Activated B cell treated with CpG ODN at 0.5 μM for 24 hours (primary cell): ENCODE results near the gene HS3ST6. TPM values are rescaled to one million over a fixed set of nuclear protein-coding genes. Genes with fewer than 3 reads are reported as not detected.
A peak's percentile ranks its signal among the peaks of the same experiment; 100 is the strongest.

Source experiments
- ATAC-seq: fragments of 200-7000 bp; cut with Tn5 transposase; one replicate; pipeline ENCODE4 v1.10.0; 2021; ENCODE audit warnings: low read depth, mild to moderate bottlenecking, moderate library complexity
- CTCF ChIA-PET: fragments of 350-600 bp; sonication (Branson Sonifier 250); formaldehyde crosslinking; loops from one replicate; lab custom pipeline; 2021; ENCODE audit warnings: antibody characterized with exemption; lab: Charles Lee
- POLR2A ChIA-PET: fragments of 350-600 bp; sonication (Branson Sonifier 250); formaldehyde crosslinking; loops from one replicate; lab custom pipeline; 2021; ENCODE audit warnings: antibody characterized with exemption; lab: Charles Lee
- DNase-seq: peaks from one replicate; pipeline ENCODE4 v3.0.0; 2022
- H3K27ac Mint-ChIP-seq: one replicate; pipeline ENCODE4 v1.8.0; 2020; ENCODE audit warnings: mixed read lengths
- H3K27me3 Mint-ChIP-seq: one replicate; pipeline ENCODE4 v1.8.0; 2021; ENCODE audit warnings: mixed read lengths
- H3K36me3 Mint-ChIP-seq: one replicate; pipeline ENCODE4 v1.8.0; 2021; ENCODE audit warnings: low read depth, mixed read lengths
- H3K4me1 Mint-ChIP-seq: one replicate; pipeline ENCODE4 v1.8.0; 2021; ENCODE audit warnings: mixed read lengths
- H3K4me3 Mint-ChIP-seq: one replicate; pipeline ENCODE4 v1.8.0; 2020; ENCODE audit warnings: mild to moderate bottlenecking, mixed read lengths
- H3K9me3 Mint-ChIP-seq: one replicate; pipeline ENCODE4 v1.8.0; 2020; ENCODE audit warnings: mixed read lengths
- intact Hi-C: fragments of 100-400 bp; cut with micrococcal nuclease; formaldehyde crosslinking; loops from one replicate; pipeline ENCODE4 v1.15.1; 2024
- total RNA-seq: library from RNA; stranded (reverse); gene quantifications from 2 replicates; pipeline ENCODE4 v1.2.3, GENCODE V29; 2022
- TF ChIP-seq, protein P1 (sequence below): fragments of 200-600 bp; IDR thresholded peaks from one replicate; pipeline ENCODE4 v1.8.0; 2022; ENCODE audit warnings: antibody characterized with exemption, mild to moderate bottlenecking

Gene HS3ST6
- total RNA-seq, 1 donor from 2014 or later: not detected

DNA sequence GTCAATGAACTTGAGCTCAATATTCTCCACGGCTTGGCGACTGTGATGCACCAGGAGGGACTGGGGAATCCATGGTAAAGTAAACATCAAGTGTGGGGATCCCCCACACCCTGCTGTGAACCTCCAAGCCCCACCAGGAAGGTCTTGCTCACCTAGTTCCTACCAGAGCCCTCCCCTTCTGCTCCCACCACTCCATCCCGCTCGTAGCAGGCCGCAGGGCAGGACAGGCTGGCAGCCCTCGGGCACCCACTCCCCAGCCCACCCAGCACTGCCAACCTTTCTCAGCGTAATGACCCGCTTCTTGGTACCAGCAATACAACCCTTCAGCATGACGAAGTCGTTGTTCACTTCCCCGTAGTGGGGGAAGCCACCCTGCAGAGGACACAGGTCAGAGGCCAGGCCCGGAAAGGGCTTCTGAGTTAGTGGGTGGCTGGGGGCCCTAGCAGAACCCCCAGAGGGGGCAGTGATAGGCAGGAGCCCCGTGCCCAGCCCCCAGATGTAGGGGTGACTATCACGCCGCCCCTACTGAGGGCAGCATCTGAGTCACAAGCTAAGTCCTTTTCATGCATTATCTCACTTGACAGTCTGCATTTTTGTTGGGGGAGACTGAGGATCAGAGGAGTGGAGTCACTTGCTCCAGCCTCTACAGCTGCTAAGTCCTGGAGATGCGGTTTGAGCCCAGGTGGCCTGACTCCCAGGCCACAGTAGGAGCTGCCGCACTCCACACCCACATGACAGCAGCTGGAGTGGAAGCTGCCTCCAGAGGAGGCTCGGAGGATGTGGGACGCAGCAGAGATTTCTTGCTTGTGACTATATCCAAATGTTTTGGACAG lies 27.6 kb upstream of the HS3ST6 start:
- Mint-ChIP-seq H3K36me3 (no peaks in the 10 kb centered on the region), H3K4me3 (no peak overlapping the region), H3K27ac (no peak overlapping the region), H3K27me3 (no peaks in the 10 kb centered on the region), H3K4me1 (peaks cover 26% of the 10 kb centered on the region), H3K9me3 (no peaks in the 10 kb centered on the region)
- intact Hi-C loops: no loop called here
- ChIA-PET POLR2A (interaction anchor here (1.1 kb wide), 1 partner anchor 19 kb away, joined by 5 read pairs; the partner anchor contains the start of gene RPS2), CTCF (no interaction called here)
- TF ChIP-seq, protein P1, sequence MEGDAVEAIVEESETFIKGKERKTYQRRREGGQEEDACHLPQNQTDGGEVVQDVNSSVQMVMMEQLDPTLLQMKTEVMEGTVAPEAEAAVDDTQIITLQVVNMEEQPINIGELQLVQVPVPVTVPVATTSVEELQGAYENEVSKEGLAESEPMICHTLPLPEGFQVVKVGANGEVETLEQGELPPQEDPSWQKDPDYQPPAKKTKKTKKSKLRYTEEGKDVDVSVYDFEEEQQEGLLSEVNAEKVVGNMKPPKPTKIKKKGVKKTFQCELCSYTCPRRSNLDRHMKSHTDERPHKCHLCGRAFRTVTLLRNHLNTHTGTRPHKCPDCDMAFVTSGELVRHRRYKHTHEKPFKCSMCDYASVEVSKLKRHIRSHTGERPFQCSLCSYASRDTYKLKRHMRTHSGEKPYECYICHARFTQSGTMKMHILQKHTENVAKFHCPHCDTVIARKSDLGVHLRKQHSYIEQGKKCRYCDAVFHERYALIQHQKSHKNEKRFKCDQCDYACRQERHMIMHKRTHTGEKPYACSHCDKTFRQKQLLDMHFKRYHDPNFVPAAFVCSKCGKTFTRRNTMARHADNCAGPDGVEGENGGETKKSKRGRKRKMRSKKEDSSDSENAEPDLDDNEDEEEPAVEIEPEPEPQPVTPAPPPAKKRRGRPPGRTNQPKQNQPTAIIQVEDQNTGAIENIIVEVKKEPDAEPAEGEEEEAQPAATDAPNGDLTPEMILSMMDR: no peak
- ATAC-seq (no peak), DNase-seq (no peak)

DNA sequence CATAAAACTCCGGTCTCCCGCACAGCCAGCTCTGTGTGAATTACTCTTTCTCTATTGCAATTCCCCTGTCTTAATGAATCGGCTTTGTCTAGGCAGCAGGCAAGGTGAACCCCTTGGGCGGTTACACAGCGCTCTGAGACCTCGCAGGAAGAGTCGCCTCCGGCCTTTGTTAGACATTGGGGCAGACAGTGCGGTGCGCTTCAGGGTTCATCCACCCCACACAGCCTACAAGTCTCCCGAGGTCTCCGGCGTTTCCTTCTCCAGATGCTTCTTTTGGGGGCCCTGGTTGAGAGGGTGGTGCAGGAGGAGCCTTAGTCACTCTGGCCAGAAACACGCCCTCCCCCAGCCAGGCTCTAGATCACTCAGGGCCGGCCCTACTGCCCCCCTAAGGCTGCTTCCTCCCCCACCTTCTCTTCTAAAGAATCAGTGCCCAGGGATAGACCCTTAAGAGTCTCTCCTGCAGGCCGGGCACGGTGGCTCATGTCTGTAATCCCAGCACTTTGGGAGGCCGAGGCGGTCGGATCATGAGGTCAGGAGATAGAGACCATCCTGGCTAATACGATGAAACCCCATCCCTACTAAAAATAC lies 26.5 kb upstream of the HS3ST6 start:
- H3K4me1 Mint-ChIP-seq: peaks cover 30% of the 10 kb centered on the region
- POLR2A ChIA-PET: interaction anchor here (2.1 kb wide), 1 partner anchor 20 kb away, joined by 44 read pairs; the partner anchor contains the start of gene RPS2
- H3K27ac Mint-ChIP-seq: no peak overlapping the region
- ATAC-seq (no peak), DNase-seq (no peak)
- H3K36me3 Mint-ChIP-seq: peaks cover 2% of the 10 kb centered on the region
- no peaks in the 10 kb centered on the region for H3K9me3 Mint-ChIP-seq
- TF ChIP-seq, protein P1: no peak
- CTCF ChIA-PET: no interaction called here
- intact Hi-C loops: no loop called here
- H3K4me3 Mint-ChIP-seq: peak overlapping the region; percentile 87
- no peaks in the 10 kb centered on the region for H3K27me3 Mint-ChIP-seq

DNA sequence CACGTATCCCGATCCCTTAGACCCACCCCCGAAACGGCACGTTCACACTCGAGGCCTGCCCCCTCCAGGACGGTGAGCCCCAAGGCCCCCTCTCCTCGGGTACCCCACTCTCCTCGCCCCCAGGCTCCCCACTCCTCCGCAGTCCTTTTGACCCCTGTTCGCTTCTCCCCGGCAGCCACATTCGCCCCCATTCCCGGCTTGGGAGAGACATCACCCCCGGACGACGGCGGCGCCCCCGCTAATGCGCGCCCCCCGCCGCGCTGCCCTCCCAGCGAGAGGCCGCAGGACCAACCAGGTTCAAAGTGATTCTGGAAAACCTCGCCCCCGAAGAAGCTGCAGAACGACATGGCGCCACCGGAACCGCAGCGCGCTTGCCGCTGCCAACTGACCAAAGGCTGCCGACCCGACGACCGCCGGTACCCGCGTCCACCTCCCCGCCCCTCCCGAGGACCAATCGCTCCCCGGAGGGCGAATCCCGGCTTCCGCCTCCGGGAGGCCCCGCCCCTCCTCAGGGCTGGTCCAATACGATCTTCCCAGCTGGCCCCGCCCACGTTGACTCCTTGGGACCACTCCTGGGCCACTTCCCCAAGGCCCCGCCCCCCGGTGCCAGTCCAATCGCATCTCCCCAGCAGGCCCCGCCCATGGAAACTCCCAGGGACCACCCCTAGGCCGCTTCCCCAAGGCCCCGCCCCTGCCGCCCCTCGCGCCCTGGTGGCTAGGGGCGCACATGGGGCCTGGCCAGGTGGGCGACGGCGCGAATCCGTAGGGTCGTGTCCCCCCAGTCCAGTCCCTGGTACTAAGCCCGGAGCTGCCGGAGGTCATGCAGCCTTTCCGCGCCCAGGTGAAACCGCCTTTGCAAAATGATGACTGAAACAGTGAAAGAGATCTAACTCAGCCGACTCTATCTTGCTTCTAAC lies 24.9 kb upstream of the HS3ST6 start, which contains the start of gene MSRB1:
Gene MSRB1, minus strand, starts transcription at position 390 of the 917 bp plus-strand sequence. Its CDS starts 43 bp downstream, at position 347.
- intact Hi-C loops: loop anchor here (1.0 to 2.0 kb wide), 5 partner anchors 14 to 161 kb away; partner anchors contain the start of genes NDUFB10, NUBP2, RPS2 and SPSB3
- ChIA-PET POLR2A (interaction anchor here (0.5 to 2.6 kb wide), 14 partner anchors 14 to 1489 kb away, joined by 3 to 44 read pairs (median 4); partner anchors contain the start of genes EME2, FAHD1, NDUFB10 and NME3), CTCF (interaction anchor here (1.0 to 1.1 kb wide), 2 partner anchors 15 to 84 kb away, joined by 3 to 4 read pairs; partner anchors contain the start of gene NHERF2)
- Mint-ChIP-seq H3K4me1 (peaks cover 30% of the 10 kb centered on the region), H3K27me3 (no peaks in the 10 kb centered on the region), H3K4me3 (peak within 1 kb of the TSS; percentile 87), H3K27ac (peak within 1 kb of the TSS; percentile 74), H3K36me3 (peaks cover 14% of the 10 kb centered on the region), H3K9me3 (no peaks in the 10 kb centered on the region)
- peak; percentile 98 for ATAC-seq
- DNase-seq: peak; percentile 99
- TF ChIP-seq, protein P1: no peak

GRCh38 chr16:1942047-1942809 lies 24.0 kb upstream of the HS3ST6 start:
- H3K4me1 Mint-ChIP-seq: peaks cover 30% of the 10 kb centered on the region
- no peak overlapping the region for H3K27ac Mint-ChIP-seq
- no peaks in the 10 kb centered on the region for H3K27me3 Mint-ChIP-seq
- TF ChIP-seq, protein P1: no peak
- H3K36me3 Mint-ChIP-seq: peaks cover 18% of the 10 kb centered on the region
- H3K9me3 Mint-ChIP-seq: no peaks in the 10 kb centered on the region
- CTCF ChIA-PET: no interaction called here
- peak overlapping the region; percentile 87 for H3K4me3 Mint-ChIP-seq
- DNase-seq (no peak), ATAC-seq (no peak)
- POLR2A ChIA-PET: interaction anchor here (1.5 to 2.6 kb wide), 4 partner anchors 15 to 29 kb away, joined by 4 to 44 read pairs (median 14); partner anchors contain the start of genes RPS2 and TBL3
- intact Hi-C loops: loop anchor here (2.0 kb wide), 1 partner anchor 13 kb away; no protein-coding TSS in a partner anchor
